ENCODE measurements around the gene UNC79. TPM values are rescaled to one million over a fixed set of nuclear protein-coding genes. Genes with fewer than 3 reads are reported as not detected.

UNC79 gene
- total and polyA plus RNA-seq, 2 donors: 0.05 to 0.11 TPM

DNA sequence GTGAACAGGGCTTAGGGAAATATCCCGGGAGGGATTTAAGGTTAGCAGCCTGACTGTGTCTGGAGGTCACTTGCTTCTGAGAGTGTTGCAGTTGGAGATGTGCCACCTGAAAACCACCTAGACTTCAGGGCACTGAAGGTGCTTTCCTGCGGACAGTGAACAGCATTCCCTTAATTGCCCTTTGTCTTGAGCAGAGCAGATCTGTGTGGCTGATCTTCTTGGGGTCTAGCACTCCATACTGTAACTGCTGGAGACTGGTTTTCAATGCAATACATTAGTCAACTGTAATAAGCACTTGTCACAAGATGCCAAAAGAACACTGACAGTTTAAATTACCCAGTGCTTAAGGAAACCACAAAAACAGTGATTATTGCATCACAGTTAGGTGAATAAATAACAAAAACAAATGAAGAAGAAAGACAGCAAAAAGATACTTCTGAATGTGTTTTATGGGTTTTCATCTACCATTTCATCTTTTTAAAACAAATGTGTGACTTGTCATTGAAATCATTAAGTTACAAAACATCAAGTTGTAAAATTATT is 245.7 kb downstream of the UNC79 start:
- Histone ChIP-seq H3K27me3 (ENCODE audit: control insufficient read depth in 2 of 2, insufficient read depth in 1 of 2, low read length in 1 of 2) (no peaks in the 10 kb centered on the region), H3K4me3 (ENCODE audit: low read length in 2 of 2) (no peak overlapping the region), H3K27ac (ENCODE audit: low read depth in 1 of 2, low read length in 1 of 2) (no peak overlapping the region), H3K36me3 (ENCODE audit: control insufficient read depth in 2 of 2, insufficient read depth in 2 of 2, low read length in 1 of 2) (no peaks in the 10 kb centered on the region), H3K4me1 (ENCODE audit: control insufficient read depth in 2 of 2, insufficient read depth in 2 of 2, low read length in 2 of 2) (no peaks in the 10 kb centered on the region), H3K9me3 (ENCODE audit: control insufficient read depth in 2 of 2, insufficient read depth in 1 of 2, low read length in 1 of 2) (no peaks in the 10 kb centered on the region)
- DNase-seq (ENCODE audit: low read depth in 6 of 9, low spot score in 9 of 9): peak in 1 of 9 donors; percentile 1
- 94% methylated on average over 2 of the region's 2 CpGs for WGBS

DNA sequence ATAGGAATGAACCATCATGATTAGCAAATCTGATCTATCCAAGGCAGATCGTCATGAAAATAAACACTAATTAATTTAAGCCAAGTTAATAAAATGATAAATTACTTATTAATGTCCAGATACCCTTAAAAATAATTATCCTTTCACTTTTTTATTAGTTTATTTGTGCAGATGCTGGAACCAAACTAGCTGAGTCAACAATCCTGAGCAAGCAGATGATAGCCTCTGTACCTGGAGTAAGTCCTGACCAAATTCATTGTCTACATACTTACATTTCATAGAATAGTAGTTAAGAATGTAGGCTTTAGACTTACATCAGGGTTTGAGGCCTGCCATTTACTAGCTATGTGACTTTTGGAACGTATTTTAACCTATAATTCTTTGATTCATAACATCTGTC is 251.7 kb downstream of the UNC79 start:
- H3K27ac ChIP-seq (ENCODE audit: low read depth in 1 of 2, low read length in 1 of 2): no peak overlapping the region
- 86% methylated on average over 2 of the region's 2 CpGs for WGBS

DNA sequence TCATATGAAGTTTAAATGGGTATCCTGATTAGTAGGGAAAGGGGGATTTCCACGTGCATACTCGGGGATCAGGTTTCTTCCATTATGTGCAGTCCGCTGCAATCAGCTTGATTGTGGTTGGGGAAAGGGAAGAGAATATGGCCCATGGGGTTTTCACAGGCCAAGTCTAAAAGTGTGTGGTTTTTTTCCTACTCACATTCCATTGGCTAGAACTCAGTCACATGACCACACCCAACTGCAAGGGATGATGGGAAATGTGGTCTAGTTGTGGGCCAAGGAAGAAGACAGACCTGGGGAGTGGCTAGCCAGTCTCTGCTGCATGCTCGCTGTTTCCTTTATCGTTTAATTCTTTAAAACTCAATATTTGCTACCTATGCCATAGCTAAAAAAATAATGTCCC is 252.5 kb downstream of the UNC79 start:
- Histone ChIP-seq H3K4me1 (ENCODE audit: control insufficient read depth in 2 of 2, insufficient read depth in 2 of 2, low read length in 2 of 2) (no peaks in the 10 kb centered on the region), H3K9me3 (ENCODE audit: control insufficient read depth in 2 of 2, insufficient read depth in 1 of 2, low read length in 1 of 2) (no peaks in the 10 kb centered on the region), H3K36me3 (ENCODE audit: control insufficient read depth in 2 of 2, insufficient read depth in 2 of 2, low read length in 1 of 2) (no peaks in the 10 kb centered on the region), H3K27me3 (ENCODE audit: control insufficient read depth in 2 of 2, insufficient read depth in 1 of 2, low read length in 1 of 2) (no peaks in the 10 kb centered on the region), H3K4me3 (ENCODE audit: low read length in 2 of 2) (no peak overlapping the region), H3K27ac (ENCODE audit: low read depth in 1 of 2, low read length in 1 of 2) (no peak overlapping the region)
- 79% methylated on average over 5 of the region's 5 CpGs for WGBS
- peak in 6 of 9 donors; percentile 1 to 35 (median 4) for DNase-seq (ENCODE audit: low read depth in 6 of 9, low spot score in 9 of 9)

More for the DNA sequence above, 251.7 kb downstream of the UNC79 start:
- Histone ChIP-seq H3K9me3 (ENCODE audit: control insufficient read depth in 2 of 2, insufficient read depth in 1 of 2, low read length in 1 of 2) (no peaks in the 10 kb centered on the region), H3K27me3 (ENCODE audit: control insufficient read depth in 2 of 2, insufficient read depth in 1 of 2, low read length in 1 of 2) (no peaks in the 10 kb centered on the region), H3K36me3 (ENCODE audit: control insufficient read depth in 2 of 2, insufficient read depth in 2 of 2, low read length in 1 of 2) (no peaks in the 10 kb centered on the region), H3K4me3 (ENCODE audit: low read length in 2 of 2) (no peak overlapping the region), H3K4me1 (ENCODE audit: control insufficient read depth in 2 of 2, insufficient read depth in 2 of 2, low read length in 2 of 2) (no peaks in the 10 kb centered on the region)
- no peak for DNase-seq (ENCODE audit: low read depth in 6 of 9, low spot score in 9 of 9)

DNA sequence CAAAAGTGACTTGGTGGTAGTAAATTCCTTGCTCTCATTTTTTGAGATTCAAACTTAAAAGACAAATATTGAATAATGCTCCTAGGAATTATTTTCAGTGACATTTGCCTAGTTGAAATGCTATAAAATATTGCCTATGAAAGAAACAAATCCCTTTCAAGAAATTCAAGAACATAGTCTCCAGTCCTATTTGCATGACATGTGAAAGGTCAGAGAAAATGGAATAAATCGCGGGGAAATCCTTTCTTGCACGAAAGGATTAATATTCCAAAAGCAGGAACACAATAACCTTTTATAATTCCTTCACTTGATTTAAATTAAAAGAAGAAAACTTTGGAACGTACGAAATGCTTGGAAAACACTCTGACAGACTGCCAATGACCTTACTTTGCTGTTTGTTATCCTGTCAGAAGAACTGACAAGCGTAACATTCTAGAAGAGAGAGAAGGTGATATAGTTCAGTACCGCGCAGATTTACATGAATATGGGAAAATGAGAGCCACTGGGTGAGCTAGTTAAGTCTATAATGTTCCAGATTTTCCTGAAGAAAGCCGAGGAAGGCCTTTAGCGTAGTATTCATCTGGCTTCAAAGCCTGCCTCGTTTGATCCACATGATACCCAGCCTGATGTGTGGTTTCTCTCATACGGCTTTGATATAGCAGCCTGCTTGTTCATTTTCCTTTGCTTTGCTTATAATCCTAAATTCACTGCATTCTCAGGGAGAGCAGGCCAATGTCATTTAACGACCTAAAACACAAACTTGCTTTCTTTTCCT is 254.6 kb downstream of the UNC79 start:
- Histone ChIP-seq H3K36me3 (ENCODE audit: control insufficient read depth in 2 of 2, insufficient read depth in 2 of 2, low read length in 1 of 2) (no peaks in the 10 kb centered on the region), H3K4me3 (ENCODE audit: low read length in 2 of 2) (no peak overlapping the region), H3K27me3 (ENCODE audit: control insufficient read depth in 2 of 2, insufficient read depth in 1 of 2, low read length in 1 of 2) (no peaks in the 10 kb centered on the region), H3K4me1 (ENCODE audit: control insufficient read depth in 2 of 2, insufficient read depth in 2 of 2, low read length in 2 of 2) (no peaks in the 10 kb centered on the region), H3K9me3 (ENCODE audit: control insufficient read depth in 2 of 2, insufficient read depth in 1 of 2, low read length in 1 of 2) (no peaks in the 10 kb centered on the region), H3K27ac (ENCODE audit: low read depth in 1 of 2, low read length in 1 of 2) (no peak overlapping the region)
- no peak for DNase-seq (ENCODE audit: low read depth in 6 of 9, low spot score in 9 of 9)
- 88% methylated on average over 13 of the region's 13 CpGs for WGBS

DNA sequence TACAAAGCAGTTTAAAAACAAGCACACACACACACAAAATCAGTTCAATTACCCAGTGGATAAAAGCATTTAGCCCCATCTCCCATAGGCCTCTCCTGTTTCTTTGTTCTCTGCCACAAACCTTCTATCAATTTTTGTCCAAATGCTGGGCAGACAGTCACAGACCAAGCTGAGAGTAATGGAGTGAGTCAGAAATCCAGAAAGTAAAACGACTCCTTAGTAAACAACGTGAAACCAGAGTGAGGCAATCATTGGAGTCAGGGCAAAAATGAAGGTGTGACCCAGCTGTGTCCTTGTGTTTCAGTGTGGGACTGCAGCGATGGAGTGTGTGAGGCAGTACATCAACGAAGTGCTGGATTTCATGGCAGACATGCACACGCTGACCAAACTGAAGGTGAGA is 255.5 kb downstream of the UNC79 start:
- 85% methylated on average over 5 of the region's 5 CpGs for WGBS
- H3K9me3 ChIP-seq (ENCODE audit: control insufficient read depth in 2 of 2, insufficient read depth in 1 of 2, low read length in 1 of 2): no peaks in the 10 kb centered on the region

DNA sequence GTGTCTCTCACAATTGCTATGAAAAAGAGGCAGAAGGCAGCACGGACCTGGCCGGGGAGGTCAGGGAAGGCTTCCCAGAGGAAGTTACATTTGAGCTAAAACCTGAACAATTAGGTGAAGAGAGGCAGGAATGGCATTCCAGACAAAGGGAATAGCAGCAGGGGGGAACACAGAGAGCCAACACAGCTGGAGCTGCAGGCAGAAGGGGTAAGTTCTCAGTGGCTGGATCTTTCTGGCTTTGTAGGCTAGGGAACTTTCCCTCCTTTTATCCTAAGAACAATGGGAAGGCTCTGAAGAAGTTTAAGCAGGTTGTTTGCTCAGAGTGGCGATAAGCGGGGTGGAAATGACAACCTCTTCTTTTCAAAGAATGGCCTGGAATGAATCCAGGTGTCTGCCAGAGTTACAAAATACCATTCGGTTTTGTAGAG is 257.5 kb downstream of the UNC79 start:
- no peaks in the 10 kb centered on the region for H3K27me3 ChIP-seq (ENCODE audit: control insufficient read depth in 2 of 2, insufficient read depth in 1 of 2, low read length in 1 of 2)
- H3K36me3 ChIP-seq (ENCODE audit: control insufficient read depth in 2 of 2, insufficient read depth in 2 of 2, low read length in 1 of 2): no peaks in the 10 kb centered on the region
- H3K27ac ChIP-seq (ENCODE audit: low read depth in 1 of 2, low read length in 1 of 2): no peak overlapping the region
- H3K4me1 ChIP-seq (ENCODE audit: control insufficient read depth in 2 of 2, insufficient read depth in 2 of 2, low read length in 2 of 2): no peaks in the 10 kb centered on the region
- no peak for DNase-seq (ENCODE audit: low read depth in 6 of 9, low spot score in 9 of 9)
- 34% methylated on average over 5 of the region's 5 CpGs for WGBS
- H3K9me3 ChIP-seq (ENCODE audit: control insufficient read depth in 2 of 2, insufficient read depth in 1 of 2, low read length in 1 of 2): no peaks in the 10 kb centered on the region
- no peak overlapping the region for H3K4me3 ChIP-seq (ENCODE audit: low read length in 2 of 2)

More for the DNA sequence above, 255.5 kb downstream of the UNC79 start:
- Histone ChIP-seq H3K4me3 (ENCODE audit: low read length in 2 of 2) (no peak overlapping the region), H3K27ac (ENCODE audit: low read depth in 1 of 2, low read length in 1 of 2) (no peak overlapping the region), H3K36me3 (ENCODE audit: control insufficient read depth in 2 of 2, insufficient read depth in 2 of 2, low read length in 1 of 2) (no peaks in the 10 kb centered on the region), H3K4me1 (ENCODE audit: control insufficient read depth in 2 of 2, insufficient read depth in 2 of 2, low read length in 2 of 2) (no peaks in the 10 kb centered on the region), H3K27me3 (ENCODE audit: control insufficient read depth in 2 of 2, insufficient read depth in 1 of 2, low read length in 1 of 2) (no peaks in the 10 kb centered on the region)
- no peak for DNase-seq (ENCODE audit: low read depth in 6 of 9, low spot score in 9 of 9)

DNA sequence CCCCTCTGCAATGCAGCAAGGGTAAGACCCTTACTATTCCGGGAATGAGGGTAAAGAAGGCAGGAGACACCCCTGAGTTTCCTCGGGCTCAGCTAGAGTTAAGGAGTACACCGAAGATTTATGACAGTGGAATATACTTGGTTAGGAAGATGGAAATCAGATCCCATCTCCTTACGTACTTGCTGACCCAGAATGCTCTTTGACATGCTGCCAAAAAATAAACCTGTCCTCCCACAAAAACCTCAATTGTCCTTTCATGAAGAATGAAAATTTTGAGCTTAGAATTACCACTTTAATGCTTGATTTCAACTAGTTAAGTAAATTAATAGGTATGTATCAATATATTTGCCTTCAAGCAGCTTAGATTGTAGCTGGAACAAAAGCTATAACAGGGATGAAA is 258.1 kb downstream of the UNC79 start:
- Histone ChIP-seq H3K4me1 (ENCODE audit: control insufficient read depth in 2 of 2, insufficient read depth in 2 of 2, low read length in 2 of 2) (no peaks in the 10 kb centered on the region), H3K9me3 (ENCODE audit: control insufficient read depth in 2 of 2, insufficient read depth in 1 of 2, low read length in 1 of 2) (no peaks in the 10 kb centered on the region), H3K27ac (ENCODE audit: low read depth in 1 of 2, low read length in 1 of 2) (no peak overlapping the region), H3K27me3 (ENCODE audit: control insufficient read depth in 2 of 2, insufficient read depth in 1 of 2, low read length in 1 of 2) (no peaks in the 10 kb centered on the region), H3K4me3 (ENCODE audit: low read length in 2 of 2) (no peak overlapping the region), H3K36me3 (ENCODE audit: control insufficient read depth in 2 of 2, insufficient read depth in 2 of 2, low read length in 1 of 2) (no peaks in the 10 kb centered on the region)
- no peak for DNase-seq (ENCODE audit: low read depth in 6 of 9, low spot score in 9 of 9)
- 76% methylated on average over 4 of the region's 4 CpGs for WGBS

DNA sequence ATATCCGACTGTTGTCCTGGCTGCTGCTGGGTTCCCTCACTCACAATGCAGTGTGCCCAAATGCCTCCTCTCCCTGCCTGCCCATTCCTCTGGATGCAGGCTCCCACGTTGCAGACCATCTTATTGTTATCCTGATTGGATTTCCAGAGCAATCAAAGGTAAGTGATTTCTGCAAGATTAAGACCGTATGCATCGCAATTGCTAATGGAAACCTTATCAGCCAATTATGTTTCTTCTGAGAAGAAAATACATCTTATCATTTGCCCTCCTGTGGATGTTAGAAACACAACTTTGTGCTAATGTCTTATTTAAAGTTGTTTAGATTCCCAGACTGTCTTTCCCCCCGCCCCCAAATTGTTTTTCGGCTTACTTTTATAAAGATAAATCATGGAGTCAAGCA is 259.4 kb downstream of the UNC79 start:
- Histone ChIP-seq H3K4me3 (ENCODE audit: low read length in 2 of 2) (no peak overlapping the region), H3K27ac (ENCODE audit: low read depth in 1 of 2, low read length in 1 of 2) (no peak overlapping the region), H3K9me3 (ENCODE audit: control insufficient read depth in 2 of 2, insufficient read depth in 1 of 2, low read length in 1 of 2) (no peaks in the 10 kb centered on the region), H3K4me1 (ENCODE audit: control insufficient read depth in 2 of 2, insufficient read depth in 2 of 2, low read length in 2 of 2) (no peaks in the 10 kb centered on the region), H3K36me3 (ENCODE audit: control insufficient read depth in 2 of 2, insufficient read depth in 2 of 2, low read length in 1 of 2) (no peaks in the 10 kb centered on the region), H3K27me3 (ENCODE audit: control insufficient read depth in 2 of 2, insufficient read depth in 1 of 2, low read length in 1 of 2) (no peaks in the 10 kb centered on the region)
- 81% methylated on average over 6 of the region's 6 CpGs for WGBS
- DNase-seq (ENCODE audit: low read depth in 6 of 9, low spot score in 9 of 9): no peak

DNA sequence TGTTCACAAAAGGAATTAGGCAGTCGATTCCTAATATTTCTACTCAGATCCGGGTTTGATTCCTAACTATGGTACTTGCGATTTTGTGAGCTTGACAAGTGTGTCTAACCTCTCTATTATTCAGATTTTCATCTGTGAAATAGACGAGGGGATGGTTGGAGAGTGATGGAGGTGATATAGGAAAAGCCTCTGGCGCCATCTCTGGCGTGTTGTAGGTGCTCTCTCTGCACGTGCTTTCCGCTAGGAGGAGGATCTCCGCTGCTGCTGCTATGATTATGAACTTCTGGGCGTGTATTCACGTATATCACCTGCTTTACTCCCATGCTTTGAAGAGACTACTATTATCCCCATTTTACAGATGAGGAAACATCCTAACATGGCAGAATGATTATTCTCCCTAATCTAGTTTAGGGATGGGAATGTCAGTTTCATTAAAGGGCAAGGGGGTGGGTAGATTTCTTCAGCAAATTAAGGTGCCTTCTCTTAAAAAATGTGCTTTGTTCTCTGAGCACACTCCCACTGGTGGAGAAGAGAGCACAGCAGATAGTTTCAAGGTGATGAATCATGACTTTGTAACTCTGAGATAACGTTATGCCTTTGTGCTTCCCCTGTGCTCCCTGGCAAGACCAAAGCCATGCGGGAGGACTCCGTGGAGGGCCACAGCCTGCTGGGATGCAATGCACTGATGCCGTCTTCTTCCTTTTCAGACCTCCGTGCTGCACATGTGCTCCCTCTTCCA is 260.5 kb downstream of the UNC79 start:
- H3K4me3 ChIP-seq (ENCODE audit: low read length in 2 of 2): no peak overlapping the region
- no peak for DNase-seq (ENCODE audit: low read depth in 6 of 9, low spot score in 9 of 9)
- no peaks in the 10 kb centered on the region for H3K27me3 ChIP-seq (ENCODE audit: control insufficient read depth in 2 of 2, insufficient read depth in 1 of 2, low read length in 1 of 2)
- 92% methylated on average over 16 of the region's 16 CpGs for WGBS
- H3K27ac ChIP-seq (ENCODE audit: low read depth in 1 of 2, low read length in 1 of 2): no peak overlapping the region
- no peaks in the 10 kb centered on the region for H3K9me3 ChIP-seq (ENCODE audit: control insufficient read depth in 2 of 2, insufficient read depth in 1 of 2, low read length in 1 of 2)
- no peaks in the 10 kb centered on the region for H3K4me1 ChIP-seq (ENCODE audit: control insufficient read depth in 2 of 2, insufficient read depth in 2 of 2, low read length in 2 of 2)
- no peaks in the 10 kb centered on the region for H3K36me3 ChIP-seq (ENCODE audit: control insufficient read depth in 2 of 2, insufficient read depth in 2 of 2, low read length in 1 of 2)

All from thymus (tissue), 11 donors.